ENCODE data around the gene RAB3IL1. TPM values are rescaled to one million over a fixed set of nuclear protein-coding genes. Genes with fewer than 3 reads are reported as not detected.

Gene RAB3IL1
- total and polyA plus RNA-seq, 9 of the 15 experiments (the other 6 are each of a cell fraction or from before 2014, with no cell fraction given) = 0.15 to 42.6 (median 15.5) TPM

DNA sequence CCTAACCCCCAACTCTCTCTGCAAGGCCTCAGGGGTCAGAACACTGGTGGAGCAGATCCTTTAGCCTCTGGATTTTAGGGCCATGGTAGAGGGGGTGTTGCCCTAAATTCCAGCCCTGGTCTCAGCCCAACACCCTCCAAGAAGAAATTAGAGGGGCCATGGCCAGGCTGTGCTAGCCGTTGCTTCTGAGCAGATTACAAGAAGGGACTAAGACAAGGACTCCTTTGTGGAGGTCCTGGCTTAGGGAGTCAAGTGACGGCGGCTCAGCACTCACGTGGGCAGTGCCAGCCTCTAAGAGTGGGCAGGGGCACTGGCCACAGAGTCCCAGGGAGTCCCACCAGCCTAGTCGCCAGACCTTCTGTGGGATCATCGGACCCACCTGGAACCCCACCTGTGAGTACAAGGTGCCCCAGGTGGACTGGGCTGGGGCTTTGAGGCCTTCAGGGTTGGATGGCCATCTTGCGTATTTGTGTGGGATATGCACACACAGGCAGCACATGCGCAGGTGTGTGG, 32.7 kb upstream of the RAB3IL1 start, which contains the start of gene BEST1 (continued):
- TF ChIP-seq TRIM28 (IDR thresholded peaks at IDR 0.05) (no peak), ZNF695 (CRISPR knock-in tag; IDR thresholded peaks at IDR 0.05) (no peak), RBFOX2 (IDR thresholded peaks at IDR 0.05; ENCODE audit: low read depth, low read length) (peak; percentile 92), MYNN (IDR thresholded peaks at IDR 0.05) (no peak), MYNN (CRISPR knock-in tag; IDR thresholded peaks at IDR 0.05) (no peak), ZNF311 (CRISPR knock-in tag; IDR thresholded peaks at IDR 0.05) (no peak; the same call in 1 of the 2 replicates), KAT8 (IDR thresholded peaks at IDR 0.05; ENCODE audit: low read depth) (no peak), CHD2 (IDR thresholded peaks at IDR 0.05; ENCODE audit: low read depth, low read length) (no peak), HMG20A (CRISPR knock-in tag; conservative IDR thresholded peaks at IDR 0.05) (no peak), ZNF224 (CRISPR knock-in tag; IDR thresholded peaks at IDR 0.05) (no peak), RCOR1 (IDR thresholded peaks at IDR 0.05; ENCODE audit: borderline replicate concordance in 1 of 2, low read depth in 2 of 2, low read length in 2 of 2) (no peak), WHSC1 (IDR thresholded peaks at IDR 0.05; ENCODE audit: low read length) (no peak), RBM39 (optimal IDR thresholded peaks at IDR 0.05; ENCODE audit: low read depth, low read length) (no peak), CREBBP (IDR thresholded peaks at IDR 0.05; ENCODE audit: low read depth, low read length) (no peak), ZNF436 (CRISPR knock-in tag; IDR thresholded peaks at IDR 0.05) (no peak), ZNF140 (CRISPR knock-in tag; IDR thresholded peaks at IDR 0.05) (no peak), EHMT2 (IDR thresholded peaks at IDR 0.05) (no peak)
- TF ChIP-seq, protein P1, sequence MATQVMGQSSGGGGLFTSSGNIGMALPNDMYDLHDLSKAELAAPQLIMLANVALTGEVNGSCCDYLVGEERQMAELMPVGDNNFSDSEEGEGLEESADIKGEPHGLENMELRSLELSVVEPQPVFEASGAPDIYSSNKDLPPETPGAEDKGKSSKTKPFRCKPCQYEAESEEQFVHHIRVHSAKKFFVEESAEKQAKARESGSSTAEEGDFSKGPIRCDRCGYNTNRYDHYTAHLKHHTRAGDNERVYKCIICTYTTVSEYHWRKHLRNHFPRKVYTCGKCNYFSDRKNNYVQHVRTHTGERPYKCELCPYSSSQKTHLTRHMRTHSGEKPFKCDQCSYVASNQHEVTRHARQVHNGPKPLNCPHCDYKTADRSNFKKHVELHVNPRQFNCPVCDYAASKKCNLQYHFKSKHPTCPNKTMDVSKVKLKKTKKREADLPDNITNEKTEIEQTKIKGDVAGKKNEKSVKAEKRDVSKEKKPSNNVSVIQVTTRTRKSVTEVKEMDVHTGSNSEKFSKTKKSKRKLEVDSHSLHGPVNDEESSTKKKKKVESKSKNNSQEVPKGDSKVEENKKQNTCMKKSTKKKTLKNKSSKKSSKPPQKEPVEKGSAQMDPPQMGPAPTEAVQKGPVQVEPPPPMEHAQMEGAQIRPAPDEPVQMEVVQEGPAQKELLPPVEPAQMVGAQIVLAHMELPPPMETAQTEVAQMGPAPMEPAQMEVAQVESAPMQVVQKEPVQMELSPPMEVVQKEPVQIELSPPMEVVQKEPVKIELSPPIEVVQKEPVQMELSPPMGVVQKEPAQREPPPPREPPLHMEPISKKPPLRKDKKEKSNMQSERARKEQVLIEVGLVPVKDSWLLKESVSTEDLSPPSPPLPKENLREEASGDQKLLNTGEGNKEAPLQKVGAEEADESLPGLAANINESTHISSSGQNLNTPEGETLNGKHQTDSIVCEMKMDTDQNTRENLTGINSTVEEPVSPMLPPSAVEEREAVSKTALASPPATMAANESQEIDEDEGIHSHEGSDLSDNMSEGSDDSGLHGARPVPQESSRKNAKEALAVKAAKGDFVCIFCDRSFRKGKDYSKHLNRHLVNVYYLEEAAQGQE (IDR thresholded peaks at IDR 0.05; ENCODE audit: borderline replicate concordance) = no peak
- TF ChIP-seq, protein P1 (CRISPR knock-in tag; IDR thresholded peaks at IDR 0.05; ENCODE audit: low read depth) = no peak
- TF ChIP-seq, protein P2, sequence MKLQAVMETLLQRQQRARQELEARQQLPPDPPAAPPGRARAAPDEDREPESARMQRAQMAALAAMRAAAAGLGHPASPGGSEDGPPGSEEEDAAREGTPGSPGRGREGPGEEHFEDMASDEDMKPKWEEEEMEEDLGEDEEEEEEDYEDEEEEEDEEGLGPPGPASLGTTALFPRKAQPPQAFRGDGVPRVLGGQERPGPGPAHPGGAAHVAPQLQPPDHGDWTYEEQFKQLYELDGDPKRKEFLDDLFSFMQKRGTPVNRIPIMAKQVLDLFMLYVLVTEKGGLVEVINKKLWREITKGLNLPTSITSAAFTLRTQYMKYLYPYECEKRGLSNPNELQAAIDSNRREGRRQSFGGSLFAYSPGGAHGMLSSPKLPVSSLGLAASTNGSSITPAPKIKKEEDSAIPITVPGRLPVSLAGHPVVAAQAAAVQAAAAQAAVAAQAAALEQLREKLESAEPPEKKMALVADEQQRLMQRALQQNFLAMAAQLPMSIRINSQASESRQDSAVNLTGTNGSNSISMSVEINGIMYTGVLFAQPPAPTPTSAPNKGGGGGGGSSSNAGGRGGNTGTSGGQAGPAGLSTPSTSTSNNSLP (IDR thresholded peaks at IDR 0.05; ENCODE audit: borderline replicate concordance, low read depth, low read length) = no peak
- TF ChIP-seq, protein P3, sequence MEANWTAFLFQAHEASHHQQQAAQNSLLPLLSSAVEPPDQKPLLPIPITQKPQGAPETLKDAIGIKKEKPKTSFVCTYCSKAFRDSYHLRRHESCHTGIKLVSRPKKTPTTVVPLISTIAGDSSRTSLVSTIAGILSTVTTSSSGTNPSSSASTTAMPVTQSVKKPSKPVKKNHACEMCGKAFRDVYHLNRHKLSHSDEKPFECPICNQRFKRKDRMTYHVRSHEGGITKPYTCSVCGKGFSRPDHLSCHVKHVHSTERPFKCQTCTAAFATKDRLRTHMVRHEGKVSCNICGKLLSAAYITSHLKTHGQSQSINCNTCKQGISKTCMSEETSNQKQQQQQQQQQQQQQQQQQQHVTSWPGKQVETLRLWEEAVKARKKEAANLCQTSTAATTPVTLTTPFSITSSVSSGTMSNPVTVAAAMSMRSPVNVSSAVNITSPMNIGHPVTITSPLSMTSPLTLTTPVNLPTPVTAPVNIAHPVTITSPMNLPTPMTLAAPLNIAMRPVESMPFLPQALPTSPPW (CRISPR knock-in tag; IDR thresholded peaks at IDR 0.05) = no peak

Data from K562 (cell line).